ENCODE results near the gene PAPPA.

GRCh38 chr9:116404228-116404627 lies 250.6 kb downstream of the PAPPA start:
- no peak for TF ChIP-seq CTCF (IDR thresholded peaks at IDR 0.05; ENCODE audit: low read depth, low read length)
- no peak for TF ChIP-seq EZH2phosphoT487 (IDR thresholded peaks at IDR 0.05; ENCODE audit: low read depth)
